ENCODE measurements around the gene SLC27A1. TPM values are rescaled to one million over a fixed set of nuclear protein-coding genes. Genes with fewer than 3 reads are reported as not detected.
A peak's percentile ranks its signal among the peaks of the same experiment; 100 is the strongest.

Gene SLC27A1
- total RNA-seq, 1 experiment from 2014 or later: 8.6 TPM

DNA sequence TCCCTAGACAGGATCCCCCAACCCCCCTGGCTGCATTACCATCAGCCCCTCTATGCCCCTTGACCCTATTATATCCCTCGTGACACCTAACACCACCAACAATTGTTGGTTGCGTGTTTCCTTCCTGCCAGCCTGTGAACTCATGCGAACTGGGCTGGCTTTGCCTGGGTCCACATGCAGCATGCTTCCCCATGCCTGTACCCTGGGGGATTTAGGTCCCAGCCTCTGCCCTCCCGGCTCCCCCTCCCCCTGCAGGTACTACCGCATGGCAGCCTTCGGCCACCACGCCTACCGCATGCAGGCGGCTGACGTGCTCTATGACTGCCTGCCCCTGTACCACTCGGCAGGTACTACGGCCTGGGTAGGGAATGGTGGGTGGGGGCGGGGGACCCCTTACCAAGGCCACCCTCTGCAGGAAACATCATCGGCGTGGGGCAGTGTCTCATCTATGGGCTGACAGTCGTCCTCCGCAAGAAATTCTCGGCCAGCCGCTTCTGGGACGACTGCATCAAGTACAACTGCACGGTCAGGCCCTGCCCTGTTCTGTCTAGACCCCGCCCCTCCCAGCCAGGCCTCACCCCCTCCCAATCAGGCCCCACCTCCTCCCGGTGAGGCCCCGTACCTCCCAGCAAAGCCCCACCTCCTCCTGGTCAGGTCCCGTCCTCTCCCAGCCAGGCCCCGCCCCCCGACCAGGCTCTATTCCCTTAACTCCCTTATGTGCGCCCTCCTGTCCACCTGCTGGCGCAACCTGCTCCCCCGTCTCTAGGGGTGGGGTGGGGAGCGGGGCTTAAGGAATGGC, 18.5 kb downstream of the SLC27A1 start (continued):
- no peak for TF ChIP-seq ZNF671 (CRISPR knock-in tag; IDR thresholded peaks at IDR 0.05)
- TF ChIP-seq FOXP1 (CRISPR knock-in tag; IDR thresholded peaks at IDR 0.05; ENCODE audit: borderline replicate concordance): peak; percentile 88; the same call in 1 of the 2 replicates
- TF ChIP-seq, protein P1, sequence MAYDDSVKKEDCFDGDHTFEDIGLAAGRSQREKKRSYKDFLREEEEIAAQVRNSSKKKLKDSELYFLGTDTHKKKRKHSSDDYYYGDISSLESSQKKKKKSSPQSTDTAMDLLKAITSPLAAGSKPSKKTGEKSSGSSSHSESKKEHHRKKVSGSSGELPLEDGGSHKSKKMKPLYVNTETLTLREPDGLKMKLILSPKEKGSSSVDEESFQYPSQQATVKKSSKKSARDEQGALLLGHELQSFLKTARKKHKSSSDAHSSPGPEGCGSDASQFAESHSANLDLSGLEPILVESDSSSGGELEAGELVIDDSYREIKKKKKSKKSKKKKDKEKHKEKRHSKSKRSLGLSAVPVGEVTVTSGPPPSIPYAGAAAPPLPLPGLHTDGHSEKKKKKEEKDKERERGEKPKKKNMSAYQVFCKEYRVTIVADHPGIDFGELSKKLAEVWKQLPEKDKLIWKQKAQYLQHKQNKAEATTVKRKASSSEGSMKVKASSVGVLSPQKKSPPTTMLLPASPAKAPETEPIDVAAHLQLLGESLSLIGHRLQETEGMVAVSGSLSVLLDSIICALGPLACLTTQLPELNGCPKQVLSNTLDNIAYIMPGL (CRISPR knock-in tag; IDR thresholded peaks at IDR 0.05): 0 out of 2 replicates have a peak, but pooled peaks have one; percentile 42
- TF ChIP-seq EMX1 (CRISPR knock-in tag; IDR thresholded peaks at IDR 0.05): no peak
- TF ChIP-seq, protein P2, sequence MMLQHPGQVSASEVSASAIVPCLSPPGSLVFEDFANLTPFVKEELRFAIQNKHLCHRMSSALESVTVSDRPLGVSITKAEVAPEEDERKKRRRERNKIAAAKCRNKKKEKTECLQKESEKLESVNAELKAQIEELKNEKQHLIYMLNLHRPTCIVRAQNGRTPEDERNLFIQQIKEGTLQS (CRISPR knock-in tag; conservative IDR thresholded peaks at IDR 0.05): no peak
- no peak for TF ChIP-seq STAT6 (CRISPR knock-in tag; conservative IDR thresholded peaks at IDR 0.05; ENCODE audit: low read depth)
- TF ChIP-seq PRRX2 (CRISPR knock-in tag; IDR thresholded peaks at IDR 0.05): no peak
- no peak for TF ChIP-seq SMAD3 (CRISPR knock-in tag; IDR thresholded peaks at IDR 0.05; ENCODE audit: borderline replicate concordance)
- TF ChIP-seq GABPB1 (CRISPR knock-in tag; IDR thresholded peaks at IDR 0.05): no peak
- TF ChIP-seq ZSCAN18 (CRISPR knock-in tag; IDR thresholded peaks at IDR 0.05): no peak
- TF ChIP-seq ZNF512 (CRISPR knock-in tag; IDR thresholded peaks at IDR 0.05; ENCODE audit: borderline replicate concordance): no peak
- no peak; the same call in 1 of the 2 replicates for TF ChIP-seq ETV6 (CRISPR knock-in tag; IDR thresholded peaks at IDR 0.05)
- no peak for TF ChIP-seq NR2C2 (CRISPR knock-in tag; IDR thresholded peaks at IDR 0.05)
- TF ChIP-seq ATF2 (CRISPR knock-in tag; IDR thresholded peaks at IDR 0.05; ENCODE audit: borderline replicate concordance, low read depth): no peak
- TF ChIP-seq CREB1 (CRISPR knock-in tag; IDR thresholded peaks at IDR 0.05): no peak
- TF ChIP-seq, protein P3, sequence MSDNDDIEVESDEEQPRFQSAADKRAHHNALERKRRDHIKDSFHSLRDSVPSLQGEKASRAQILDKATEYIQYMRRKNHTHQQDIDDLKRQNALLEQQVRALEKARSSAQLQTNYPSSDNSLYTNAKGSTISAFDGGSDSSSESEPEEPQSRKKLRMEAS (CRISPR knock-in tag; IDR thresholded peaks at IDR 0.05): peak; percentile 95
- TF ChIP-seq TEAD4 (CRISPR knock-in tag; IDR thresholded peaks at IDR 0.05): no peak
- no peak for TF ChIP-seq CREM (CRISPR knock-in tag; IDR thresholded peaks at IDR 0.05)
- TF ChIP-seq MLX (CRISPR knock-in tag; IDR thresholded peaks at IDR 0.05): no peak
- no peak for TF ChIP-seq ELF4 (CRISPR knock-in tag; IDR thresholded peaks at IDR 0.05; ENCODE audit: low read depth)
- TF ChIP-seq ZNF396 (CRISPR knock-in tag; IDR thresholded peaks at IDR 0.05; ENCODE audit: borderline replicate concordance): no peak
- TF ChIP-seq, protein P4, sequence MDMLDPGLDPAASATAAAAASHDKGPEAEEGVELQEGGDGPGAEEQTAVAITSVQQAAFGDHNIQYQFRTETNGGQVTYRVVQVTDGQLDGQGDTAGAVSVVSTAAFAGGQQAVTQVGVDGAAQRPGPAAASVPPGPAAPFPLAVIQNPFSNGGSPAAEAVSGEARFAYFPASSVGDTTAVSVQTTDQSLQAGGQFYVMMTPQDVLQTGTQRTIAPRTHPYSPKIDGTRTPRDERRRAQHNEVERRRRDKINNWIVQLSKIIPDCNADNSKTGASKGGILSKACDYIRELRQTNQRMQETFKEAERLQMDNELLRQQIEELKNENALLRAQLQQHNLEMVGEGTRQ (CRISPR knock-in tag; IDR thresholded peaks at IDR 0.05): no peak
- TF ChIP-seq, protein P5, sequence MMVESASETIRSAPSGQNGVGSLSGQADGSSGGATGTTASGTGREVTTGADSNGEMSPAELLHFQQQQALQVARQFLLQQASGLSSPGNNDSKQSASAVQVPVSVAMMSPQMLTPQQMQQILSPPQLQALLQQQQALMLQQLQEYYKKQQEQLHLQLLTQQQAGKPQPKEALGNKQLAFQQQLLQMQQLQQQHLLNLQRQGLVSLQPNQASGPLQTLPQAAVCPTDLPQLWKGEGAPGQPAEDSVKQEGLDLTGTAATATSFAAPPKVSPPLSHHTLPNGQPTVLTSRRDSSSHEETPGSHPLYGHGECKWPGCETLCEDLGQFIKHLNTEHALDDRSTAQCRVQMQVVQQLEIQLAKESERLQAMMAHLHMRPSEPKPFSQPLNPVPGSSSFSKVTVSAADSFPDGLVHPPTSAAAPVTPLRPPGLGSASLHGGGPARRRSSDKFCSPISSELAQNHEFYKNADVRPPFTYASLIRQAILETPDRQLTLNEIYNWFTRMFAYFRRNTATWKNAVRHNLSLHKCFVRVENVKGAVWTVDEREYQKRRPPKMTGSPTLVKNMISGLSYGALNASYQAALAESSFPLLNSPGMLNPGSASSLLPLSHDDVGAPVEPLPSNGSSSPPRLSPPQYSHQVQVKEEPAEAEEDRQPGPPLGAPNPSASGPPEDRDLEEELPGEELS (CRISPR knock-in tag; IDR thresholded peaks at IDR 0.05): 0 out of 2 replicates have a peak, but pooled peaks have one; percentile 38

Measured in WTC11 (cell line).